ENCODE data around the gene ADGRL3.

DNA sequence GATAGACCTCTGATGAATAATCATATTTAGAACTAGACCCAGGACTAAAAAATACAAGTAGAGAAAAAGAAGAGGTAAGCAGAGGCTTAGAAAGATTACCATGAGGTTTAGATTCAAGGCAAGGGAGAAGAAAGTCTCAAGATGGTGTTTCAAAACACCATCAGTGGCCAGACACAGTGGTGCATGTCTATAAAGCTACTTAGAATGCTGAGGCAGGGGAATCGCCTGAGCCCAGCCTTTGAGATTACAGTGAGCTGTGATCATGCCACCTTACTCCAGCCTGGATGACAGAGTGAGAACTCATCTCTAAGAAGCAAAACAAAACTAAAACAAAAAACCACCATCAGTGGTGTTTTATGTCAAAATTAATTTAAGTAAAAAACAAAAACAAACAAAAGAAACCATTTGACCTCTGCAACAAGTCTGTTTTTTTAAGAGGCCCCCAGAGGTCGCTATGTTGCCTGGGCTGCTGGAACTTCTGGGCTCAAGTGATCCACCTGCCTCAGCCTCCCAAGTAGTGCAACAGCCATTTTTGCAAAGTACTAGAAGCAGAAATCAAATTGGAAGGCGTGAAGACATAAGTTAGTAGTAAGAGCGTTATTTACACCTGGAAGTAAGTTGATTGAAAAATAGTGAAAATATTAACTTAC, 784.3 kb downstream of the ADGRL3 start:
- TF ChIP-seq, protein P1, sequence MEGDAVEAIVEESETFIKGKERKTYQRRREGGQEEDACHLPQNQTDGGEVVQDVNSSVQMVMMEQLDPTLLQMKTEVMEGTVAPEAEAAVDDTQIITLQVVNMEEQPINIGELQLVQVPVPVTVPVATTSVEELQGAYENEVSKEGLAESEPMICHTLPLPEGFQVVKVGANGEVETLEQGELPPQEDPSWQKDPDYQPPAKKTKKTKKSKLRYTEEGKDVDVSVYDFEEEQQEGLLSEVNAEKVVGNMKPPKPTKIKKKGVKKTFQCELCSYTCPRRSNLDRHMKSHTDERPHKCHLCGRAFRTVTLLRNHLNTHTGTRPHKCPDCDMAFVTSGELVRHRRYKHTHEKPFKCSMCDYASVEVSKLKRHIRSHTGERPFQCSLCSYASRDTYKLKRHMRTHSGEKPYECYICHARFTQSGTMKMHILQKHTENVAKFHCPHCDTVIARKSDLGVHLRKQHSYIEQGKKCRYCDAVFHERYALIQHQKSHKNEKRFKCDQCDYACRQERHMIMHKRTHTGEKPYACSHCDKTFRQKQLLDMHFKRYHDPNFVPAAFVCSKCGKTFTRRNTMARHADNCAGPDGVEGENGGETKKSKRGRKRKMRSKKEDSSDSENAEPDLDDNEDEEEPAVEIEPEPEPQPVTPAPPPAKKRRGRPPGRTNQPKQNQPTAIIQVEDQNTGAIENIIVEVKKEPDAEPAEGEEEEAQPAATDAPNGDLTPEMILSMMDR (IDR thresholded peaks at IDR 0.05) = no peak
- no peak for TF ChIP-seq POLR2A (IDR thresholded peaks at IDR 0.05)
